Activated T-helper 2 cell treated with anti-CD3 and anti-CD28 coated beads, Interferon-gamma antibody, Interleukin-2, Interleukin-4, amounts not matched to agents 10 μg/mL and 5 μg/mL and 100 μg/mL, durations not matched to agents 14 hours and 24 hours and 36 hours (primary cell): Measurements from ENCODE around the gene WDR89. TPM values are rescaled to one million over a fixed set of nuclear protein-coding genes. Genes with fewer than 3 reads are reported as not detected.
A peak's percentile ranks its signal among the peaks of the same experiment; 100 is the strongest.
"Not testable (repeated sequence)": the region's sequence is repeated elsewhere in the genome, so short reads cannot be mapped to it uniquely, and the experiment has no call there.

Experiments
- DNase-seq: peaks from one replicate; pipeline ENCODE4 v3.0.0; 2021; ENCODE audit warnings: low spot score
- H3K27ac Mint-ChIP-seq: one replicate; pipeline ENCODE4 v1.8.0; 2021; ENCODE audit warnings: mixed read lengths
- H3K27me3 Mint-ChIP-seq: one replicate; pipeline ENCODE4 v1.8.0; 2021; ENCODE audit warnings: low read depth, mixed read lengths
- H3K36me3 Mint-ChIP-seq: one replicate; pipeline ENCODE4 v1.8.0; 2021; ENCODE audit warnings: low read depth, mixed read lengths
- H3K4me1 Mint-ChIP-seq: one replicate; pipeline ENCODE4 v1.8.0; 2021; ENCODE audit warnings: low read depth, mixed read lengths
- H3K4me3 Mint-ChIP-seq: one replicate; pipeline ENCODE4 v1.8.0; 2021; ENCODE audit warnings: low read depth, mild to moderate bottlenecking, moderate library complexity, mixed read lengths
- H3K9me3 Mint-ChIP-seq: one replicate; pipeline ENCODE4 v1.8.0; 2021; ENCODE audit warnings: mixed read lengths
- intact Hi-C: fragments of 100-400 bp; cut with micrococcal nuclease; formaldehyde crosslinking; loops from one replicate; pipeline ENCODE4 v1.15.1; 2023
- total RNA-seq: library from RNA; stranded (reverse); gene quantifications from 2 replicates; pipeline ENCODE4 v1.2.3, GENCODE V29; 2022

The WDR89 gene
- total RNA-seq, 1 donor from 2014 or later: 25.9 TPM

DNA sequence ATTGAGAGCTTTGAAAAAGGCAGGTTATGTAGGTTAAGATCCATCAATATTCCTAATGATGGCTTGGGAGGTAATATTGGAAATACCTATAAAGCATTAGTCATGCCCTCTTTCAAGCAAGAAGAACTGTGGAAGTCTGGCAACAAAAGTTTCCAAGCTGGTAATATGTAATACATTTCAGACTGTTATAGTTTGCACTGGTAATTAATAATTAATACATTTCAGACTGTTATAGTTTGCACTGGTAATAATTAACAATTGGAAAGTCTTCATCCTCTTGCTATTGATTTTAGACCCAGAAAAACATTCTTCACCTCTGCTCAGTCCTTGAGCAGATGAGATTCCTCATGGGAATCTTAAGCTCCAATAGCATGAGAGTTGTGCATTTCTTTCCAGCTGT, 29.0 kb upstream of the WDR89 start:
- no peak overlapping the region for H3K27ac Mint-ChIP-seq
- no peak overlapping the region for H3K4me3 Mint-ChIP-seq
- intact Hi-C loops: no loop called here
- H3K4me1 Mint-ChIP-seq: no peaks in the 10 kb centered on the region
- no peaks in the 10 kb centered on the region for H3K9me3 Mint-ChIP-seq
- no peaks in the 10 kb centered on the region for H3K27me3 Mint-ChIP-seq
- no peaks in the 10 kb centered on the region for H3K36me3 Mint-ChIP-seq
- DNase-seq: no peak

DNA sequence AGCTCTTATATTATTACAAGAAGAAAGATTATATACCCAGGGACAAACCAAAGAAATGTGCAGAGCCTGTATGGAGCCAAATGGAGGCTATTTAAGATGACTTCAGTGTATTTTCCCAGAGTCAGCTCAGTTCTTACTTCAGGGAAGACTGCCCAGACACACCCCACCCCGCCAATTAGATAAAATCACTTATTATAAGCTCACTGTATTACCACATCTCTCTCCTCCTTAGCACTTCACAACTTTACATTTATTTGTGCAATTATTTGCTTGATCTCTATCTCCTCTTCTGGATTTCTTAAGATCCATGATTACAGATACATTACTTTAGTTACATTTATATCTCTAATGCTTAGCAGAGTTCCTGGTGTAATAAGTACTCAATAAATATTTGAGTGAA, 24.7 kb upstream of the WDR89 start:
- Mint-ChIP-seq H3K36me3 (no peaks in the 10 kb centered on the region), H3K4me3 (no peak overlapping the region), H3K9me3 (no peaks in the 10 kb centered on the region), H3K4me1 (no peaks in the 10 kb centered on the region), H3K27ac (no peak overlapping the region), H3K27me3 (no peaks in the 10 kb centered on the region)
- no peak for DNase-seq
- intact Hi-C loops: no loop called here

DNA sequence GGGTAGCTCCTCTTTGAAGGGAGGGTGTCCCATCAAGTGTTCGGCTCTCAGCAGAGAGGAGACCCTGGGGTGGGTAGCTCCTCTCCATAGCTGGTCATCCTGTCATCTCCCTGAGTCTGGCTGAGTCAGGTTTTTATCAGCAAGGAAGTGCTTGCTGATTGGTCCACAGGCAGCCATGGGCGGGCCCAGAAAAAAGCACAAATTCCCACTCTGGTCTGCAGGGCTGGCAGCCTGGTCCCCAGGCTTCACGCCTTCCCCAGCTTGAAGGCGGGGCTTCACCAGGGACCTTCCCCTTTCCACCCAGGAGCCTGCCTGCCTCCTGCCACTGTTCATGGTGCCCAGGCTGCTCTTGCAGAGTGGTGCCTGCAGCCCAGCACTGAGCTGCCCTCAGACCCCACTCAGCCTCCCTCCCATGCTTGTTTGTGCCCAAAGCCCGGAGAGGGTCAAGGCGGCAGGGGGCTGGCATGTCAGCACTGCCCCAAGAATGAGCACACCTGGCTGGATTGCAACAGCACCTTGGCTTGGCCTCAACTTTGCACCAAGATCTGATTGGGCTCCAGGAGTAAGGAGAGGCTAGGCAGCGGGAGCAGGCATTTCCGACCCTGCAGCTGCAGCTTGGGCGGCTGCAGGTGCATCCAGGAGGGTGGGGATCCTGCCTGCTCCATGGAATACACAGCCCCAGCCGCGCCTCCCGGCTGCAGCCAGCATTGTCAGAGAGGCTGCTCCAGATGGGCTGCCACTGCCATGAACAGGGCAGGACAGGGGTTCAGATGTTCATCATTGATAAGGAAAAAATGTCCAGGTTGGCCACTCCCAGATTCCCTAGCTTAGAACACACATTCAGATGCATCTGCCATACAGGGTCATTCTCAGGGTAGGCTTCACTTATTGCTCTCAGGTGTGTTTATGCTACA, 22.0 kb upstream of the WDR89 start:
- no peaks in the 10 kb centered on the region for H3K36me3 Mint-ChIP-seq

DNA sequence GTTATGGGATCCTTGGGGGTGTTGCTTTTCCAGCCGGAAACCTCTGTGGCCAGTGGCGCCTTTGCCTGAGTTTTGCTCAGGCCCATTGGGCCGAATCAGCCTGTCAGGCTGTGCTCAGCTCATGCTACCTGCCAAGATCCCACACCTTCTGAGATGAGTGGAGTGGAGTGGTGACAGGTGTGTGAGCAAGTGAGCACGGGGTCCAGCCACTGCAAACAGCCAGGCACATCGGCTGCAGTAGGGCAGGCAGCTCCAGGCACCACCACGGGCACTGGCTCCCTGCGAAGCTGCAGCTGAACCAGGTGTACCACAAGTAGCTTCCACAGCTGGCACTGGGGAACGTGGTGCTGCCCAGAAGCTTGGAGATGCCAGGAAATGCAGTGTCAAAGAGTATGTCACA, 21.1 kb upstream of the WDR89 start:
- peaks cover 7% of the 10 kb centered on the region for H3K4me1 Mint-ChIP-seq
- no peak overlapping the region for H3K27ac Mint-ChIP-seq
- no peaks in the 10 kb centered on the region for H3K36me3 Mint-ChIP-seq
- intact Hi-C loops: no loop called here
- no peak for DNase-seq
- no peak overlapping the region for H3K4me3 Mint-ChIP-seq
- H3K9me3 Mint-ChIP-seq: no peaks in the 10 kb centered on the region
- H3K27me3 Mint-ChIP-seq: no peaks in the 10 kb centered on the region

More for the DNA sequence above, 22.0 kb upstream of the WDR89 start:
- H3K27ac Mint-ChIP-seq: no peak overlapping the region
- H3K27me3 Mint-ChIP-seq: no peaks in the 10 kb centered on the region
- no peaks in the 10 kb centered on the region for H3K9me3 Mint-ChIP-seq
- peaks cover 7% of the 10 kb centered on the region for H3K4me1 Mint-ChIP-seq
- no peak for DNase-seq
- no peak overlapping the region for H3K4me3 Mint-ChIP-seq
- intact Hi-C loops: no loop called here

DNA sequence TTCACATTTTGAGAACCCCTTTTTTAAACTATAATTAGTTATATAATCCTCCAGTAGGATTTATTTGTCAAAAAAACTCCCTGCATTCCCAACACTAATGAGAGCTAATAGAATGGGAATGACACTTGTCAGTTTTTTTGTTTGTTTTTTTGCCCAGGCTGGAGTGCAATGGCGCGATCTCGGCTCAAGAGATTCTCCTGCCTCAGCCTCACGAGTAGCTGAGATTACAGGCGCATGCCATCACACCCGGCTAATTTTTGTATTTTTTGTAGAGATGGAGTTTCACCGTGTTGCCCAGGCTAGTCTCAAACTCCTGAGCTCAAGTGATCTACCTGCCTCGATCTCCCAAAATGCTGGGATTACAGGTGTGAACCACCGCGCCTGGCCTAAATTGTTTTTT, 20.2 kb upstream of the WDR89 start:
- H3K4me1 Mint-ChIP-seq, H3K27me3 Mint-ChIP-seq, H3K9me3 Mint-ChIP-seq, H3K36me3 Mint-ChIP-seq, DNase-seq, H3K4me3 Mint-ChIP-seq, H3K27ac Mint-ChIP-seq, intact Hi-C loops: not testable (repeated sequence)

DNA sequence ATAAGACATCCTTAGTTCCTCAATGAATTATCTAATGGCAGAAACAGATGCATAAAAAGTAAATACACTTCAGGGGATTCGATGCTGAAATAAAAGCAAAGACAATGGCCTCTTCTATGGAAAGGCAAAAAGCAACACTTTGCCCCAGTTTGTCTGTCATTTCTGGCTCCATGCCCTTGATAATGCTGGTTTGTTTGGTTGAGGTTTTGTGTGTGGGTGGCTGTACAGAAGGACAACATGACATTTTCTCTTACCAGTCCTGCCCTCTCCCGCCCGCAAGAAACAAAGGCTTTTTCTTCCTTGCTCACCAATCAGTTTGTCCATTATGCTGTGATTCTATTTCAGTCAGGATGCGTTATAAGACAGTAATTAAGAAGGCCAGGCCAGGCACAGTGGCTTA, 18.1 kb upstream of the WDR89 start:
- no peaks in the 10 kb centered on the region for H3K9me3 Mint-ChIP-seq
- H3K27ac Mint-ChIP-seq: no peak overlapping the region
- H3K4me1 Mint-ChIP-seq: peaks cover 7% of the 10 kb centered on the region
- intact Hi-C loops: no loop called here
- no peak for DNase-seq
- H3K4me3 Mint-ChIP-seq: no peak overlapping the region
- H3K27me3 Mint-ChIP-seq: no peaks in the 10 kb centered on the region
- H3K36me3 Mint-ChIP-seq: no peaks in the 10 kb centered on the region

DNA sequence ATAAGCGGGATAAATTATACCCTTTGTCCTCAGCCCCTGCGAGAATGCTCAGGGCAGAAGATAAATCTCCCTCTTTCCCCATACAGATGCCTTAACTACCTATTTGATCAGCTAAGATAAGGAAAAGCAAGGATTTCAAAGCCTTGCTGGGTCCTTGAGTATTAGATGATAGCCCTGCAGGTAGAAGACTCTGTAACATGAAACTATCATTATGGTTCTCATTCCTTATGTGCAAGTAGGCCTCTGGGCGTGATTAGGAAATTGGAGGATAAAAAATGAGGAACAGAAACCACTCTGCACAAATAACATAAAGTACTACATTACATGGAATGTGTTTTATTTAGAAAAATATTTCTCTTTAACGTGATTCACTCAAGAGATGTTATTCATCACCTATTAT, 14.5 kb upstream of the WDR89 start:
- no peak overlapping the region for H3K27ac Mint-ChIP-seq
- intact Hi-C loops: no loop called here
- H3K36me3 Mint-ChIP-seq: peaks cover 11% of the 10 kb centered on the region
- no peak overlapping the region for H3K4me3 Mint-ChIP-seq
- H3K9me3 Mint-ChIP-seq: no peaks in the 10 kb centered on the region
- H3K27me3 Mint-ChIP-seq: no peaks in the 10 kb centered on the region
- H3K4me1 Mint-ChIP-seq: peaks cover 12% of the 10 kb centered on the region
- DNase-seq: no peak

DNA sequence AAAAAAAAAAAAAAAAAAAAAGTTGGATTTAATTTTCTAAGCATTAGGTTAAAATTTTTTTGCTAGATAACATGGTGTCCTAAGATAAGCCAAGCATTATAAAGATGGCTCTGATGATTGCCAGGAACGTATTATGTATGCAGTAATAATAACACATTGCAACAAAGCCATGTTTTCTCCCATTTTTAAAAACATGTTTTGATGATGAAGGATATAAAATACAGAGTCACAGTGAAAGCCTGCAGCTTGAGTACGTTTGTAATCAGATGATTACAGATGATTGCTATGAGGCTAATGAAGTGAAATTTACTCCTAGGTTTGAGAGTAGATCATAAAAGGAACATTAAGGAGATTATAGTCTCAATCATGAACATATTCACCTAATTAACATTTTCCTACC, 13.3 kb upstream of the WDR89 start:
- intact Hi-C loops: no loop called here
- Mint-ChIP-seq H3K27me3 (no peaks in the 10 kb centered on the region), H3K36me3 (peaks cover 16% of the 10 kb centered on the region), H3K9me3 (no peaks in the 10 kb centered on the region), H3K4me3 (no peak overlapping the region), H3K4me1 (peaks cover 20% of the 10 kb centered on the region), H3K27ac (no peak overlapping the region)
- no peak for DNase-seq

DNA sequence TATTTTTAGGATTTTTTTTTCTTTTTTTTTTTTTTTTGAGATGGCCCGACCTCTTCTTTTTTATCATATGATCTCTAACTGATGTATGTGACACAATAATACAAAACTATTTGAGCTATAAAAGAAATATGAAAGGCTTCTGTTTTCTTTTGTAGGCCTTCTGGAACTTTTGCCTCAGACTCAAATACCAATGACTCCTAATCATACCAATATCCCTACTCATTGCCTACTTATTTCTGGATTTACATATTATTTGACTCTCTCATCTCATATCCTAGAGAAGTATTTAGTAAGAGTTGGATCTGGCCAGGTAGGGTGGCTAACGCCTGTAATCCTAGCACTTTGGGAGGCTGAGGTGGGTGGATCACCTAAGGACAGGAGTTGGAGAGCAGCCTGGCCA, 12.7 kb upstream of the WDR89 start:
- Mint-ChIP-seq H3K27ac (no peak overlapping the region), H3K27me3 (no peaks in the 10 kb centered on the region), H3K4me3 (no peak overlapping the region), H3K9me3 (no peaks in the 10 kb centered on the region), H3K36me3 (peaks cover 17% of the 10 kb centered on the region), H3K4me1 (peaks cover 18% of the 10 kb centered on the region)
- intact Hi-C loops: no loop called here
- DNase-seq: no peak

DNA sequence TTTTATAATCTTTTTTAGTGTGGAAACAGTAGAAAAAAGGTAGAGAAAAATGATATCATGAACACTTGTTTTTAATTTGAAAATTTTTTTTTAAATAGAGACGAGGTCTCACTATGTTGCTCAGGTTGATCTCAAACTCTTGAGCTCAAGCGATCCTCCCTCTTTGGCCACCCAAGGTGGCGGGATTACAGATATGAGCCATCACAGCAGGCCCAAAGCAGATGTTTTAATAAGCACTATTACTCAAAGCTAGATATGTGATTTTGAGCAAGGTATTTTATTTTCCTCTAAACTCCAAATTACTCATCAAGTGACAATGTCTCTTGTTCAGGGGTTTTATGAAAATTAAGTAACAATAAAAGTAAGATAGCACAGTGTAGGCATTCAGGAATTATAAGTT, 10.7 kb upstream of the WDR89 start:
- intact Hi-C loops: no loop called here
- Mint-ChIP-seq H3K4me3 (no peak overlapping the region), H3K36me3 (peaks cover 22% of the 10 kb centered on the region), H3K9me3 (no peaks in the 10 kb centered on the region), H3K4me1 (peaks cover 23% of the 10 kb centered on the region), H3K27me3 (no peaks in the 10 kb centered on the region), H3K27ac (peak overlapping the region; percentile 17)
- no peak for DNase-seq

DNA sequence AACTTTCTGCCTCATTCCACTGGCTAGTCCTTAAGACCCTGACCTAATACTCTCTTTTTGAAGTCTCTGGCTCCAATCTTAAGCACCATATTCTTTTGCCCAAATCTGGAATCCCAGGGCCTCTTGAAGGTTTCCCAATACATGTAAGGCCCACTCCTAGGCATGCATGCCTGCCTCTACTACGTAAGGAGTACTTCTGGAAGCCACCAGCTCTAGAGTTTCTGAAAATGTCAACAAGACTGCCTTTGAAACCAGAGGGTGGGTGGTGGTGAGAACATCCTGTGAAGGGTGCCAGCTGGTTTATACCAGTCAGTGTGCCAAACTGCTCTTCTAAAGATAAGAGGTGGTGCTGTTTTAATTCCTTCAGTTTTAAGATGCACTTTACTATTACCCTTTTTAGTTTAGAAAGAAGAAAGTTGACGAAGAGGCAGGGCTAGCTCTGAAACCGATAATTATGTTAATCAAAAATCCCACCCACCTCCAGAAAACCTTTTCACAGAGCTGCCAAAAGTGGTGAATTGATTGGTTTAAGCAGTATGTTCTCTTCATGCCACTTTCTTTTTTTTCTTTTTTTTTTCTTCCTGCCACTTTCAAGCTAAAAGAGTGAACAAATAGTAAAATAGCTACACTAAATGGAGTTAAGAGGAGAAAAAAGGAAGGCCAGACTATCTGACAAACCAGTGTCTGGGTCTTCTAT, 8.7 kb upstream of the WDR89 start:
- Mint-ChIP-seq H3K9me3 (no peaks in the 10 kb centered on the region), H3K27me3 (no peaks in the 10 kb centered on the region), H3K4me1 (peaks cover 23% of the 10 kb centered on the region), H3K36me3 (peaks cover 22% of the 10 kb centered on the region), H3K27ac (peak overlapping the region; percentile 88), H3K4me3 (peak overlapping the region; percentile 13)
- intact Hi-C loops: loop anchor here (1.0 kb wide), 1 partner anchor 8 kb away; no protein-coding TSS in a partner anchor
- no peak for DNase-seq

DNA sequence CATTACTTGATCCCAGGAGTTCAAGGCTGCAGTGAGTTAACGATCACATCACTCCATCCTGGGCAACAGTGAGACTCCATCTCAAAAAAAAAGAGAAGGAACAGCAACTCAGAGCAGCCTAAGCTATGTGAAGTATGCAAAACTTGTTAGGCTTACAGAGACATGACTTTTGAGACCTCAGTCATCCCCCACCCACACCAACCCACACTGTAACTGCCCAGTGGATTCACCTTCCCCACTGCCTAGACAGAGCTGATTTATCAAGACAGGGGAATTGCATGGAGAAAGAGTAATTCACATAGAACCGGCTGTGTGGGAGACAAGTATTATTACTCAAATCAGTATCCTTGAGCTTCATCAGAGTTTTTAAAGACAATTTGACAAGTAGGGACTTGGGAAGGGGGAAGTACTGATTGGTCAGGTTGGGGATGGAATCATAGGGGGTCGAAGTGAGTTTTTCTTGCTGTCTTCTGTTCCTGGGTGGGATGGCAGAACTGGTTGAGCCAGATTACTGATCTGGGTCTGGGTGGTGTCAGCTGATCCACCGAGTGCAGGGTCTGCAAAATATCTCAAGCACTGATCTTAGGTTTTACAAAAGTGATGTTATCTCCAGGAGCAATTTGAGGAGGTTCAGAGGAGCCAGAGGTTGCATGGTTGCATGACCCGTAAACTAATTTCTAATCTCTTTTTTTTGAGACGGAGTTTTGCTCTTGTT, 6.2 kb upstream of the WDR89 start:
- intact Hi-C loops: no loop called here
- no peaks in the 10 kb centered on the region for H3K27me3 Mint-ChIP-seq
- H3K36me3 Mint-ChIP-seq: peaks cover 15% of the 10 kb centered on the region
- no peak for DNase-seq
- peak overlapping the region; percentile 0 for H3K27ac Mint-ChIP-seq
- no peak overlapping the region for H3K4me3 Mint-ChIP-seq
- no peaks in the 10 kb centered on the region for H3K9me3 Mint-ChIP-seq
- H3K4me1 Mint-ChIP-seq: peaks cover 25% of the 10 kb centered on the region

DNA sequence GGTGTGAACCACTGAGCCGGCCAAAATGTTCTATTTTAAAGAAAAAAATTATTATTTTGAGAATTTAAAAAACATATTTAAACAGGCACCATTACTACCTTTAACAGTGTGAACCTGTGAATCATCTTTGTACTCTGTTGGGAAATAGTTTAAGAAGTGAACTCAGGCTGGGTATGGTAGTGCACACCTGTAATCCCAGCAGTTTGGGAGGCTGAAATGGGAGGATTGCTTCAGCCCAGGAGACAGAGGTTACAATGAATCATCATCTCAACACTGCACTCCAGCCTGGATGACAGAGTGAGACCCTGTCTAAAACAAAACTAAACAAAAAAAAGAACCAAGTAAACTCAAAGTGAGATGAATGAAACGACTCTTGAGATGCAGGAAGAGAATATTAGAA, 3.1 kb upstream of the WDR89 start:
- DNase-seq: no peak
- peaks cover 11% of the 10 kb centered on the region for H3K4me1 Mint-ChIP-seq

More for the DNA sequence above, 3.1 kb upstream of the WDR89 start:
- H3K27ac Mint-ChIP-seq: no peak overlapping the region
- H3K4me3 Mint-ChIP-seq: no peak overlapping the region
- H3K27me3 Mint-ChIP-seq: no peaks in the 10 kb centered on the region
- H3K9me3 Mint-ChIP-seq: no peaks in the 10 kb centered on the region
- H3K36me3 Mint-ChIP-seq: peaks cover 8% of the 10 kb centered on the region
- intact Hi-C loops: loop anchor here (5.0 kb wide), 3 partner anchors 218 to 858 kb away; partner anchors contain the start of genes ZBTB1 and ZBTB25
